CD8-positive, alpha-beta memory T cell (primary cell): Measurements from ENCODE around the gene TIMM21. TPM values are rescaled to one million over a fixed set of nuclear protein-coding genes. Genes with fewer than 3 reads are reported as not detected.

Experiments used
- polyA plus RNA-seq: library from polyadenylated mRNA; unstranded; fragments of 300-500 nt; fragmentation: Illumina TruSeq; gene quantifications from one replicate; pipeline ENCODE4 v1.2.3, GENCODE V29; 2021
- total RNA-seq, 2 experiments: library from RNA; stranded (reverse); gene quantifications; one replicate each; pipeline ENCODE4 v1.2.3, GENCODE V29; 2021

TIMM21 gene
- total and polyA plus RNA-seq, 3 experiments from 2014 or later: 21.9 to 59.8 (median 59.4) TPM

Other genes starting within 250 kb of the TIMM21 start
- under 1 TPM; 0.55 to 0.77 TPM for gene FBXO15, start 689 bp upstream of the TIMM21 start, total RNA-seq
- 1.3 TPM for gene FBXO15, start 689 bp upstream of the TIMM21 start, polyA plus RNA-seq
- gene CYB5A, start 143.4 kb downstream of the TIMM21 start, total RNA-seq: 10 to 100 TPM; 70.3 to 77.7 TPM
- 87.8 TPM for gene CYB5A, start 143.4 kb downstream of the TIMM21 start, polyA plus RNA-seq
- gene C18orf63, start 167.3 kb downstream of the TIMM21 start, total RNA-seq: not detected
- gene C18orf63, start 167.3 kb downstream of the TIMM21 start, polyA plus RNA-seq: not detected